Endodermal cell (in vitro differentiated cells): ENCODE data around the gene RPL10A. TPM values are rescaled to one million over a fixed set of nuclear protein-coding genes. Genes with fewer than 3 reads are reported as not detected.
A peak's percentile ranks its signal among the peaks of the same experiment; 100 is the strongest.

Source experiments
- DNase-seq: peaks from one replicate; pipeline ENCODE4 v3.0.0-alpha.2; 2017
- H3K27ac ChIP-seq: 2 replicates; pipeline ENCODE4 v1.5.1; 2013; ENCODE audit warnings: mild to moderate bottlenecking, low read depth, low read length, moderate library complexity
- H3K27me3 ChIP-seq: 2 replicates; pipeline ENCODE4 v1.6.1; 2013; ENCODE audit warnings: mild to moderate bottlenecking, low read length, moderate library complexity; ENCODE audit not compliant: insufficient read depth, control insufficient read depth, poor library complexity, severe bottlenecking
- H3K36me3 ChIP-seq: 2 replicates; pipeline ENCODE4 v1.7.0; 2013; ENCODE audit warnings: mild to moderate bottlenecking, low read length, moderate library complexity; ENCODE audit not compliant: control insufficient read depth, insufficient read depth
- H3K4me1 ChIP-seq: one replicate; pipeline ENCODE4 v1.7.0; 2013; ENCODE audit warnings: low read length; ENCODE audit not compliant: control insufficient read depth, insufficient read depth
- H3K4me3 ChIP-seq: 2 replicates; pipeline ENCODE4 v1.5.1; 2013; ENCODE audit warnings: mild to moderate bottlenecking, low read length, moderate library complexity
- H3K9ac ChIP-seq: 2 replicates; pipeline ENCODE4 v1.6.1; 2013; ENCODE audit warnings: mild to moderate bottlenecking, low read length, moderate library complexity; ENCODE audit not compliant: poor library complexity, severe bottlenecking; ENCODE audit errors: extremely low read depth
- H3K9me3 ChIP-seq: 2 replicates; pipeline ENCODE4 v1.6.1; 2013; ENCODE audit warnings: mild to moderate bottlenecking, low read length, moderate library complexity; ENCODE audit not compliant: control insufficient read depth
- H3K27ac Mint-ChIP-seq: 2 replicates; pipeline ENCODE4 v1.8.0; 2020; ENCODE audit warnings: mixed read lengths
- H3K27me3 Mint-ChIP-seq: 2 replicates; pipeline ENCODE4 v1.8.0; 2021; ENCODE audit warnings: mild to moderate bottlenecking, mixed read lengths; ENCODE audit not compliant: insufficient read depth
- H3K36me3 Mint-ChIP-seq: 2 replicates; pipeline ENCODE4 v1.8.0; 2020; ENCODE audit warnings: low read depth, mixed read lengths
- H3K4me1 Mint-ChIP-seq: 2 replicates; pipeline ENCODE4 v1.8.0; 2020; ENCODE audit warnings: mixed read lengths
- H3K4me3 Mint-ChIP-seq: 2 replicates; pipeline ENCODE4 v1.8.0; 2020; ENCODE audit warnings: mild to moderate bottlenecking, moderate library complexity, mixed read lengths
- H3K9me3 Mint-ChIP-seq: 2 replicates; pipeline ENCODE4 v1.8.0; 2020; ENCODE audit warnings: mild to moderate bottlenecking, mixed read lengths
- CTCF ChIP-seq: fragments of 200-600 bp; sonication (generic); conservative IDR thresholded peaks from 2 replicates; pipeline ENCODE4 v1.5.0; 2021; ENCODE audit warnings: antibody characterized with exemption, mild to moderate bottlenecking
- WGBS, 2 experiments: methylation state at CpG; one replicate each; pipeline versions ENCODE4 v1.1.5 to v1.1.7; 2013; ENCODE audit warnings: missing lambda C conversion rate in 2 of 2, mixed read lengths in 1 of 2; ENCODE audit not compliant: insufficient coverage in 1 of 2, insufficient read length in 1 of 2; 5-methylcytosine and 5-hydroxymethylcytosine counted together
- total RNA-seq, 2 donors: library from RNA; stranded (reverse); fragmentation: NEBNext Ultra II Directional in 1 of 2; extraction: Animal tissue kit (Norgen Biotek cat#: 25700) in 1 of 2; gene quantifications; 2 replicates in 1 of 2; 3 replicates in 1 of 2; pipeline ENCODE4 v1.2.1, GENCODE V29; 2021

The RPL10A gene
- total RNA-seq, 2 donors from 2014 or later: 1,411 to 1,652 TPM

- H3K4me1 ChIP-seq: peaks cover 5% of the 10 kb centered on the region
- H3K9me3 Mint-ChIP-seq: no peaks in the 10 kb centered on the region
- WGBS, 2 experiments: 58% methylated on average over 2 to 3 of the region's 3 CpGs
- peaks cover 9% of the 10 kb centered on the region for H3K4me1 Mint-ChIP-seq
- no peak overlapping the region for H3K27ac ChIP-seq
- no peak overlapping the region for H3K4me3 ChIP-seq
- no peak overlapping the region for H3K9ac ChIP-seq
- H3K4me3 Mint-ChIP-seq: no peak overlapping the region
- TF ChIP-seq CTCF: peak; percentile 15
- H3K27me3 Mint-ChIP-seq: no peaks in the 10 kb centered on the region
- no peaks in the 10 kb centered on the region for H3K36me3 ChIP-seq
- no peak overlapping the region for H3K27ac Mint-ChIP-seq
- H3K27me3 ChIP-seq: no peaks in the 10 kb centered on the region
- H3K9me3 ChIP-seq: no peaks in the 10 kb centered on the region
- no peaks in the 10 kb centered on the region for H3K36me3 Mint-ChIP-seq
- no peak for DNase-seq
Observed at GRCh38 chr6:35439308-35439707, 28.9 kb upstream of the RPL10A start.

- no peaks in the 10 kb centered on the region for H3K4me1 Mint-ChIP-seq
- Histone ChIP-seq H3K4me3 (no peak overlapping the region), H3K9me3 (no peaks in the 10 kb centered on the region), H3K27me3 (no peaks in the 10 kb centered on the region), H3K4me1 (no peaks in the 10 kb centered on the region), H3K27ac (no peak overlapping the region), H3K36me3 (no peaks in the 10 kb centered on the region), H3K9ac (no peak overlapping the region)
- 72 to 81% methylated on average over 3 of the region's 3 CpGs for WGBS, 2 experiments
- no peaks in the 10 kb centered on the region for H3K36me3 Mint-ChIP-seq
- DNase-seq: no peak
- H3K9me3 Mint-ChIP-seq: no peaks in the 10 kb centered on the region
- no peak overlapping the region for H3K27ac Mint-ChIP-seq
- H3K27me3 Mint-ChIP-seq: no peaks in the 10 kb centered on the region
- no peak overlapping the region for H3K4me3 Mint-ChIP-seq
- TF ChIP-seq CTCF: no peak
Observed at GRCh38 chr6:35441205-35441604, 27.0 kb upstream of the RPL10A start.

GRCh38 chr6:35441642-35442041 is 26.6 kb upstream of the RPL10A start:
- H3K4me3 ChIP-seq: no peak overlapping the region
- TF ChIP-seq CTCF: no peak
- WGBS, 2 experiments: 95 to 100% methylated on average over 2 to 4 of the region's 4 CpGs
- no peaks in the 10 kb centered on the region for H3K36me3 ChIP-seq
- H3K27me3 ChIP-seq: no peaks in the 10 kb centered on the region
- no peaks in the 10 kb centered on the region for H3K9me3 ChIP-seq
- H3K27ac ChIP-seq: no peak overlapping the region
- Mint-ChIP-seq H3K4me1 (no peaks in the 10 kb centered on the region), H3K27ac (no peak overlapping the region), H3K27me3 (no peaks in the 10 kb centered on the region), H3K9me3 (no peaks in the 10 kb centered on the region), H3K36me3 (no peaks in the 10 kb centered on the region), H3K4me3 (no peak overlapping the region)
- H3K4me1 ChIP-seq: no peaks in the 10 kb centered on the region
- DNase-seq: no peak
- H3K9ac ChIP-seq: no peak overlapping the region
